H9 (cell line): ENCODE data around the gene GPC1. TPM values are rescaled to one million over a fixed set of nuclear protein-coding genes. Genes with fewer than 3 reads are reported as not detected.

Source experiments
- DNase-seq: peaks from one replicate; pipeline ENCODE4 v3.0.0-alpha.2; 2017
- H2AFZ ChIP-seq: one replicate; pipeline ENCODE4 v1.6.1; 2013; ENCODE audit warnings: mild to moderate bottlenecking, low read length, control low read depth, moderate library complexity
- H2AK5ac ChIP-seq: 2 replicates; pipeline ENCODE4 v1.6.1; 2013; ENCODE audit warnings: low read length, control low read depth, mixed read lengths; ENCODE audit not compliant: insufficient read length
- H2BK120ac ChIP-seq: one replicate; pipeline ENCODE4 v1.6.1; 2013; ENCODE audit warnings: low read depth, mild to moderate bottlenecking, low read length, control low read depth, inconsistent platforms; ENCODE audit not compliant: poor library complexity, severe bottlenecking
- H2BK12ac ChIP-seq: 2 replicates; pipeline ENCODE4 v1.6.1; 2013; ENCODE audit warnings: low read length, control low read depth, mixed read lengths, low read depth; ENCODE audit not compliant: insufficient read length
- H2BK15ac ChIP-seq: 2 replicates; pipeline ENCODE4 v1.6.1; 2013; ENCODE audit warnings: low read depth, low read length, control low read depth
- H2BK20ac ChIP-seq: one replicate; pipeline ENCODE4 v1.6.1; 2013; ENCODE audit warnings: low read depth, mild to moderate bottlenecking, low read length, control low read depth, inconsistent platforms; ENCODE audit not compliant: poor library complexity, severe bottlenecking
- H2BK5ac ChIP-seq: 2 replicates; pipeline ENCODE4 v1.6.1; 2013; ENCODE audit warnings: low read length, control low read depth, mixed read lengths; ENCODE audit not compliant: insufficient read length
- H3K14ac ChIP-seq: 2 replicates; pipeline ENCODE4 v1.6.1; 2013; ENCODE audit warnings: low read length, control low read depth; ENCODE audit not compliant: insufficient read depth
- H3K18ac ChIP-seq: 2 replicates; pipeline ENCODE4 v1.6.1; 2013; ENCODE audit warnings: low read depth, mild to moderate bottlenecking, mixed read lengths, low read length, control low read depth; ENCODE audit not compliant: insufficient read length
- H3K23ac ChIP-seq: 2 replicates; pipeline ENCODE4 v1.6.1; 2013; ENCODE audit warnings: low read length, control low read depth, mixed read lengths, low read depth; ENCODE audit not compliant: insufficient read length
- H3K23me2 ChIP-seq: 2 replicates; pipeline ENCODE4 v1.6.1; 2013; ENCODE audit warnings: low read depth, mild to moderate bottlenecking, mixed read lengths, low read length, control low read depth; ENCODE audit not compliant: insufficient read length, poor library complexity, severe bottlenecking
- H3K27ac ChIP-seq: 2 replicates; pipeline ENCODE4 v1.5.1; 2013; ENCODE audit warnings: low read length, control low read depth, mixed read lengths, low read depth; ENCODE audit not compliant: insufficient read length
- H3K27me3 ChIP-seq: 2 replicates; pipeline ENCODE4 v1.6.1; 2013; ENCODE audit warnings: low read length, control low read depth, inconsistent platforms; ENCODE audit not compliant: insufficient read depth
- H3K4ac ChIP-seq: 2 replicates; pipeline ENCODE4 v1.6.1; 2013; ENCODE audit warnings: low read depth, mild to moderate bottlenecking, control low read depth, inconsistent platforms, low read length, moderate library complexity
- H3K4me1 ChIP-seq: 2 replicates; pipeline ENCODE4 v1.6.1; 2013; ENCODE audit warnings: low read length, control low read depth, inconsistent platforms; ENCODE audit not compliant: insufficient read depth
- H3K4me2 ChIP-seq: 2 replicates; pipeline ENCODE4 v1.6.1; 2013; ENCODE audit warnings: low read length, control low read depth, mixed read lengths; ENCODE audit not compliant: insufficient read length, insufficient read depth
- H3K56ac ChIP-seq: 2 replicates; pipeline ENCODE4 v1.6.1; 2013; ENCODE audit warnings: low read depth, mild to moderate bottlenecking, mixed read lengths, low read length, control low read depth; ENCODE audit not compliant: insufficient read length
- H3K79me1 ChIP-seq: 2 replicates; pipeline ENCODE4 v1.6.1; 2013; ENCODE audit warnings: low read depth, mild to moderate bottlenecking, moderate library complexity, low read length, control low read depth, inconsistent platforms; ENCODE audit not compliant: insufficient read depth, poor library complexity, severe bottlenecking
- H3K79me2 ChIP-seq: 2 replicates; pipeline ENCODE4 v1.6.1; 2013; ENCODE audit warnings: low read length, control low read depth, inconsistent platforms; ENCODE audit not compliant: insufficient read depth
- H3K9ac ChIP-seq: 2 replicates; pipeline ENCODE4 v1.6.1; 2013; ENCODE audit warnings: low read length, control low read depth, mixed read lengths; ENCODE audit not compliant: insufficient read length; ENCODE audit errors: extremely low read depth
- H3K9me3 ChIP-seq: one replicate; pipeline ENCODE4 v1.6.1; 2013; ENCODE audit warnings: low read depth, low read length, inconsistent platforms; ENCODE audit not compliant: control insufficient read depth
- H3T11ph ChIP-seq: one replicate; pipeline ENCODE4 v1.6.1; 2013; ENCODE audit warnings: mild to moderate bottlenecking, low read length, control low read depth, inconsistent platforms
- H4K20me1 ChIP-seq: one replicate; pipeline ENCODE4 v1.6.1; 2013; ENCODE audit not compliant: control insufficient read depth, insufficient read length, insufficient read depth
- H4K5ac ChIP-seq: 2 replicates; pipeline ENCODE4 v1.6.1; 2013; ENCODE audit warnings: low read depth, mild to moderate bottlenecking, mixed read lengths, low read length, control low read depth; ENCODE audit not compliant: insufficient read length
- H4K8ac ChIP-seq: replicated peaks from 2 replicates; pipeline ENCODE4 v1.6.1; 2013; ENCODE audit warnings: low read length, control low read depth, mixed read lengths, low read depth; ENCODE audit not compliant: insufficient read length
- H4K91ac ChIP-seq: 2 replicates; pipeline ENCODE4 v1.6.1; 2013; ENCODE audit warnings: low read depth, mild to moderate bottlenecking, moderate library complexity, mixed read lengths, low read length, control low read depth; ENCODE audit not compliant: insufficient read length
- H3K27ac Mint-ChIP-seq, 3 experiments: 2 replicates in 2 of 3; 3 replicates in 1 of 3; pipeline ENCODE4 v1.8.0; 2020 to 2021; ENCODE audit warnings: mixed read lengths in 3 of 3, mild to moderate bottlenecking in 1 of 3, moderate library complexity in 1 of 3
- H3K27me3 Mint-ChIP-seq: 2 replicates; pipeline ENCODE4 v1.8.0; 2021; ENCODE audit warnings: low read depth, mild to moderate bottlenecking, moderate library complexity, mixed read lengths
- H3K36me3 Mint-ChIP-seq, 3 experiments: 2 replicates in 2 of 3; 3 replicates in 1 of 3; pipeline ENCODE4 v1.8.0; 2020 to 2021; ENCODE audit warnings: low read depth in 3 of 3, mixed read lengths in 3 of 3; ENCODE audit not compliant: insufficient read depth in 1 of 3
- H3K4me1 Mint-ChIP-seq, 2 experiments: 2 replicates each; pipeline ENCODE4 v1.8.0; 2020; ENCODE audit warnings: mixed read lengths in 2 of 2
- H3K4me3 Mint-ChIP-seq, 2 experiments: 2 replicates in 1 of 2; 3 replicates in 1 of 2; pipeline ENCODE4 v1.8.0; 2020 to 2021; ENCODE audit warnings: mild to moderate bottlenecking in 2 of 2, mixed read lengths in 2 of 2, moderate library complexity in 1 of 2
- H3K9me3 Mint-ChIP-seq, 2 experiments: 2 replicates in 1 of 2; 3 replicates in 1 of 2; pipeline ENCODE4 v1.8.0; 2020; ENCODE audit warnings: mild to moderate bottlenecking in 2 of 2, mixed read lengths in 2 of 2, moderate library complexity in 1 of 2
- CTCF ChIP-seq: fragments of 200-600 bp; sonication (generic); conservative IDR thresholded peaks from 3 replicates; pipeline ENCODE4 v1.8.0; 2021; ENCODE audit warnings: antibody characterized with exemption, mild to moderate bottlenecking
- WGBS: extraction: QIAGEN DNeasy Blood & Tissue Kit; methylation state at CpG from one replicate; pipeline ENCODE4 v1.1.7; 2013; ENCODE audit warnings: missing lambda C conversion rate, low lambda C conversion rate, mixed read lengths; ENCODE audit not compliant: insufficient read length; ENCODE audit errors: extremely low coverage; 5-methylcytosine and 5-hydroxymethylcytosine counted together
- total RNA-seq: library from RNA; stranded (reverse); gene quantifications from 2 replicates; pipeline ENCODE4 v1.2.1, GENCODE V29; 2021

Gene GPC1
- total RNA-seq, 1 experiment from 2014 or later = 39.4 TPM

GRCh38 chr2:240395448-240395847 lies 40.0 kb upstream of the GPC1 start:
- DNase-seq = no peak
- Mint-ChIP-seq H3K27ac (no peak overlapping the region), H3K9me3 (no peaks in the 10 kb centered on the region; a peak in 1 of 5 replicates), H3K27me3 (peaks cover 4% of the 10 kb centered on the region), H3K4me1 (peaks cover 7 to 11% of the 10 kb centered on the region in 2 experiments), H3K36me3 (no peaks in the 10 kb centered on the region), H3K4me3 (no peak overlapping the region)
- Histone ChIP-seq H2AK5ac (no peak overlapping the region), H3K56ac (no peak overlapping the region), H2BK15ac (no peak overlapping the region), H3K14ac (no peak overlapping the region), H3K9ac (no peak overlapping the region), H4K5ac (no peak overlapping the region), H3T11ph (no peak overlapping the region), H4K8ac (no peak overlapping the region), H2AFZ (no peak overlapping the region), H3K4me2 (no peak overlapping the region), H3K9me3 (no peaks in the 10 kb centered on the region), H3K79me2 (no peaks in the 10 kb centered on the region), H2BK20ac (no peak overlapping the region), H3K23ac (no peak overlapping the region), H2BK120ac (no peak overlapping the region), H3K23me2 (no peaks in the 10 kb centered on the region), H3K4ac (no peak overlapping the region), H3K27ac (no peak overlapping the region), H4K20me1 (no peaks in the 10 kb centered on the region), H3K18ac (no peak overlapping the region), H2BK5ac (no peak overlapping the region), H2BK12ac (no peak overlapping the region), H3K79me1 (no peaks in the 10 kb centered on the region), H3K4me1 (no peaks in the 10 kb centered on the region), H3K27me3 (no peaks in the 10 kb centered on the region), H4K91ac (no peak overlapping the region)
- no peak for TF ChIP-seq CTCF
- no CpG with 5 or more reads among the region's 8 CpGs for WGBS
